CD14-positive monocyte (primary cell): Measurements from ENCODE around the gene CIP2A. TPM values are rescaled to one million over a fixed set of nuclear protein-coding genes. Genes with fewer than 3 reads are reported as not detected.

Experiments
- DNase-seq, 3 donors: peaks; one replicate each; pipeline ENCODE4 v3.0.0-alpha.2; 2011 to 2022
- H2AFZ ChIP-seq: 2 replicates; pipeline ENCODE4 v1.6.0; 2012; ENCODE audit warnings: mild to moderate bottlenecking, low read depth, low read length, inconsistent platforms; ENCODE audit not compliant: insufficient read depth, poor library complexity, severe bottlenecking
- H3K27ac ChIP-seq, 2 donors: 1 replicate in 1 of 2; 2 replicates in 1 of 2; pipeline ENCODE4 v1.5.1; 2012 to 2013; ENCODE audit warnings: low read length in 2 of 2, control low read depth in 1 of 2, inconsistent platforms in 1 of 2, low read depth in 1 of 2, mild to moderate bottlenecking in 1 of 2
- H3K27me3 ChIP-seq, 2 donors: one replicate each; pipeline versions ENCODE4 v1.6.0 to v1.6.1; 2011 to 2013; ENCODE audit warnings: low read length in 2 of 2; ENCODE audit not compliant: control insufficient read depth in 2 of 2, insufficient read depth in 2 of 2
- H3K36me3 ChIP-seq, 2 donors: replicated peaks in 1 of 2; 1 replicate in 1 of 2; 2 replicates in 1 of 2; pipeline versions ENCODE4 v1.5.1 to v1.6.1; 2012 to 2013; ENCODE audit warnings: low read length in 2 of 2, control low read depth in 1 of 2, inconsistent platforms in 1 of 2, mild to moderate bottlenecking in 1 of 2; ENCODE audit not compliant: insufficient read depth in 2 of 2, control insufficient read depth in 1 of 2
- H3K4me1 ChIP-seq, 2 donors: 1 replicate in 1 of 2; 2 replicates in 1 of 2; pipeline versions ENCODE4 v1.5.1 to v1.6.1; 2012 to 2013; ENCODE audit warnings: low read length in 2 of 2, control low read depth in 1 of 2, inconsistent platforms in 1 of 2, mild to moderate bottlenecking in 1 of 2, moderate library complexity in 1 of 2; ENCODE audit not compliant: insufficient read depth in 2 of 2, control insufficient read depth in 1 of 2
- H3K4me2 ChIP-seq: replicated peaks from 2 replicates; pipeline ENCODE3; 2012; ENCODE audit warnings: low read length, moderate library complexity, mild to moderate bottlenecking; ENCODE audit not compliant: poor library complexity, severe bottlenecking; ENCODE audit errors: extremely low read depth
- H3K4me3 ChIP-seq, 3 experiments: fragments of 200-600 bp in 1 of 3; sonication (generic) in 1 of 3; replicated peaks in 1 of 3; 1 replicate in 2 of 3; 2 replicates in 1 of 3; pipeline ENCODE4 v1.5.1; 2011 to 2013; ENCODE audit warnings: low read length in 3 of 3, mild to moderate bottlenecking in 3 of 3, control low read depth in 2 of 3, low read depth in 2 of 3, inconsistent platforms in 1 of 3, moderate library complexity in 1 of 3
- H3K79me2 ChIP-seq: 2 replicates; pipeline ENCODE4 v1.6.0; 2012; ENCODE audit warnings: mild to moderate bottlenecking, control low read depth, inconsistent platforms, low read length, moderate library complexity; ENCODE audit not compliant: insufficient read depth
- H3K9ac ChIP-seq: 2 replicates; pipeline ENCODE4 v1.6.0; 2017; ENCODE audit warnings: low read length, mild to moderate bottlenecking; ENCODE audit not compliant: insufficient read depth, poor library complexity, severe bottlenecking
- H3K9me3 ChIP-seq, 2 donors: replicated peaks in 1 of 2; 1 replicate in 1 of 2; 2 replicates in 1 of 2; pipeline versions ENCODE4 v1.5.1 to v1.6.1; 2012 to 2013; ENCODE audit warnings: low read length in 2 of 2, control low read depth in 1 of 2; ENCODE audit not compliant: control insufficient read depth in 1 of 2, insufficient read depth in 1 of 2
- H4K20me1 ChIP-seq: 2 replicates; pipeline ENCODE4 v1.6.0; 2012; ENCODE audit warnings: mild to moderate bottlenecking, low read length, control low read depth, moderate library complexity; ENCODE audit not compliant: insufficient read depth
- H3K27ac Mint-ChIP-seq, 7 donors: one replicate each; pipeline ENCODE4 v1.8.0; 2020; ENCODE audit warnings: mild to moderate bottlenecking in 7 of 7, mixed read lengths in 7 of 7, moderate library complexity in 6 of 7, inconsistent platforms in 2 of 7
- H3K27me3 Mint-ChIP-seq, 3 donors: one replicate each; pipeline ENCODE4 v1.8.0; 2021 to 2022; ENCODE audit warnings: low read depth in 3 of 3, mild to moderate bottlenecking in 3 of 3, mixed read lengths in 3 of 3, moderate library complexity in 3 of 3, inconsistent platforms in 1 of 3
- H3K36me3 Mint-ChIP-seq, 2 donors: one replicate each; pipeline ENCODE4 v1.8.0; 2020; ENCODE audit warnings: mixed read lengths in 2 of 2, inconsistent platforms in 1 of 2, mild to moderate bottlenecking in 1 of 2
- H3K4me1 Mint-ChIP-seq: one replicate; pipeline ENCODE4 v1.8.0; 2020; ENCODE audit warnings: mild to moderate bottlenecking, mixed read lengths
- H3K4me3 Mint-ChIP-seq, 2 donors: one replicate each; pipeline ENCODE4 v1.8.0; 2020; ENCODE audit warnings: mild to moderate bottlenecking in 2 of 2, mixed read lengths in 2 of 2, moderate library complexity in 1 of 2
- H3K9me3 Mint-ChIP-seq, 7 donors: one replicate each; pipeline ENCODE4 v1.8.0; 2020 to 2022; ENCODE audit warnings: mixed read lengths in 7 of 7, mild to moderate bottlenecking in 6 of 7, moderate library complexity in 6 of 7, inconsistent platforms in 2 of 7
- CTCF ChIP-seq: fragments of 200-600 bp; IDR thresholded peaks from one replicate; pipeline ENCODE4 v1.8.0; 2022; ENCODE audit warnings: antibody characterized with exemption, mild to moderate bottlenecking
- WGBS: methylation state at CpG from one replicate; pipeline ENCODE4 v1.1.5; 2013; ENCODE audit warnings: missing lambda C conversion rate; ENCODE audit not compliant: insufficient coverage; 5-methylcytosine and 5-hydroxymethylcytosine counted together
- intact Hi-C, 2 donors: fragments of 100-400 bp; cut with micrococcal nuclease; formaldehyde crosslinking; loops; one replicate each; pipeline versions ENCODE4 v1.15.0 to v1.15.1; 2023
- polyA plus RNA-seq, 3 donors: library from polyadenylated mRNA; depleted of rRNA in 1 of 3; unstranded in 2 of 3; stranded (reverse) in 1 of 3; fragments of 300-500 nt in 2 of 3; fragments of >200 nt in 1 of 3; fragmentation: Illumina TruSeq in 2 of 3; gene quantifications; 1 replicate in 2 of 3; 2 replicates in 1 of 3; pipeline ENCODE4 v1.2.3, GENCODE V29; 2012 to 2021

Gene CIP2A
- polyA plus RNA-seq, 3 donors, result 0.57 to 5.0 (median 1.3) TPM

DNA sequence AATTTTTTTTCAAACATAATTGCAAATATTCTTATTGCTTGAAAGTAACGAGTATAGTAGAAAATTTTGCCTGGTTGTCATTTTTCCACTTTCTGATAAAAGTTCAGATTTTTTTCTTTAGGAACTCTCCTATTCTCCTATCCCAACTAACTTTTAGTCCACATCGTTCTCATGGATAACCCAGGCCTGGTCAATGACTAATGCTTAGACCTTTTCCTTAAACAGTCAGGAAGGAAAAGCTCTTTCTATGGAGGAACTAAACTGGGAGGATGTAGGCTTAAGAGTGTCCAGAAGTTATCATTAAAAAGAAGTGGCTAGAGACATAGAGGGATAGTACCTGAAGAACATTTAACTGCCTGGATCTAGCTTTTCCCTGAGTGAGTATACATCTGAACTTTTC lies 26.7 kb downstream of the CIP2A start:
- Histone ChIP-seq H3K9ac (no peak overlapping the region), H3K36me3 (peaks cover 45 to 89% of the 10 kb centered on the region in 2 donors), H2AFZ (no peak overlapping the region), H3K4me2 (no peak overlapping the region), H3K27ac (no peak overlapping the region), H3K4me1 (no peaks in the 10 kb centered on the region), H4K20me1 (no peaks in the 10 kb centered on the region), H3K79me2 (no peaks in the 10 kb centered on the region), H3K27me3 (no peaks in the 10 kb centered on the region), H3K4me3 (no peak overlapping the region), H3K9me3 (no peaks in the 10 kb centered on the region)
- H3K27ac Mint-ChIP-seq, result no peak overlapping the region
- no peak overlapping the region for H3K4me3 Mint-ChIP-seq
- no peak for TF ChIP-seq CTCF
- H3K27me3 Mint-ChIP-seq, result no peaks in the 10 kb centered on the region
- no CpG with 5 or more reads among the region's 2 CpGs for WGBS
- peaks cover 0 to 1% (median 0%) of the 10 kb centered on the region in 7 donors for H3K9me3 Mint-ChIP-seq
- DNase-seq, result no peak
- peaks cover 46 to 67% of the 10 kb centered on the region in 2 donors for H3K36me3 Mint-ChIP-seq
- no peaks in the 10 kb centered on the region for H3K4me1 Mint-ChIP-seq
- intact Hi-C loops, result no loop called here

- no peak overlapping the region for H2AFZ ChIP-seq
- Mint-ChIP-seq H3K4me3 (no peak overlapping the region), H3K27ac (no peak overlapping the region), H3K36me3 (peaks cover 45 to 73% of the 10 kb centered on the region in 2 donors), H3K4me1 (no peaks in the 10 kb centered on the region), H3K9me3 (no peaks in the 10 kb centered on the region), H3K27me3 (no peaks in the 10 kb centered on the region)
- H4K20me1 ChIP-seq, result no peaks in the 10 kb centered on the region
- no peaks in the 10 kb centered on the region for H3K4me1 ChIP-seq
- no peaks in the 10 kb centered on the region for H3K9me3 ChIP-seq
- no CpG with 5 or more reads among the region's 2 CpGs for WGBS
- H3K79me2 ChIP-seq, result no peaks in the 10 kb centered on the region
- no peak overlapping the region for H3K4me2 ChIP-seq
- TF ChIP-seq CTCF, result no peak
- intact Hi-C loops, result no loop called here
- H3K27ac ChIP-seq, result no peak overlapping the region
- no peak for DNase-seq
- H3K27me3 ChIP-seq, result no peaks in the 10 kb centered on the region
- H3K9ac ChIP-seq, result no peak overlapping the region
- H3K36me3 ChIP-seq, result peaks cover 55 to 90% of the 10 kb centered on the region in 2 donors
- no peak overlapping the region for H3K4me3 ChIP-seq
These were observed 33.2 kb downstream of the CIP2A start for GRCh38 chr3:108555966-108556581.
